ENCODE measurements around the gene FAM53C. TPM values are rescaled to one million over a fixed set of nuclear protein-coding genes. Genes with fewer than 3 reads are reported as not detected.

Gene FAM53C
- total RNA-seq, 4 donors from 2014 or later: 5.2 to 27.7 (median 14.0) TPM

DNA sequence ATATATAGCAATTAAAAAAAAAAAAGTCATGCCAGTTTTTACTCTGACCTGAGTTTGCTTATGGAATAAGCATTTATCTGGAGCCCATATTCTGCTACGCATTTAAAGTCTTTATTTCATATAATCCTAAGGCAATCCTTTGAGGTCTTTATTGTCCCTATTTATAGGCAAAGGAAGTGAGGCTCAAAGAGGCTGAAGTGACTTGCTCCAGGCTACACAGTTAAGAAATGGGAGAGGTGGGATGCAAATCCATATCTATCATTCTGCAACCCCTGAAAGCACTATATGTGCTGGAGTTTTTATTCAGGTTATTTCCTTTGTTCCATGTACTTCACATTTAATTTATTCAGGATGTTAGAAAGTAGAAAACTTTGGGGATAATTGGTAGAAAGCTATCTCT lies 26.5 kb downstream of the FAM53C start:
- no peak for TF ChIP-seq POLR2A (IDR thresholded peaks at IDR 0.05)
- TF ChIP-seq, protein P1, sequence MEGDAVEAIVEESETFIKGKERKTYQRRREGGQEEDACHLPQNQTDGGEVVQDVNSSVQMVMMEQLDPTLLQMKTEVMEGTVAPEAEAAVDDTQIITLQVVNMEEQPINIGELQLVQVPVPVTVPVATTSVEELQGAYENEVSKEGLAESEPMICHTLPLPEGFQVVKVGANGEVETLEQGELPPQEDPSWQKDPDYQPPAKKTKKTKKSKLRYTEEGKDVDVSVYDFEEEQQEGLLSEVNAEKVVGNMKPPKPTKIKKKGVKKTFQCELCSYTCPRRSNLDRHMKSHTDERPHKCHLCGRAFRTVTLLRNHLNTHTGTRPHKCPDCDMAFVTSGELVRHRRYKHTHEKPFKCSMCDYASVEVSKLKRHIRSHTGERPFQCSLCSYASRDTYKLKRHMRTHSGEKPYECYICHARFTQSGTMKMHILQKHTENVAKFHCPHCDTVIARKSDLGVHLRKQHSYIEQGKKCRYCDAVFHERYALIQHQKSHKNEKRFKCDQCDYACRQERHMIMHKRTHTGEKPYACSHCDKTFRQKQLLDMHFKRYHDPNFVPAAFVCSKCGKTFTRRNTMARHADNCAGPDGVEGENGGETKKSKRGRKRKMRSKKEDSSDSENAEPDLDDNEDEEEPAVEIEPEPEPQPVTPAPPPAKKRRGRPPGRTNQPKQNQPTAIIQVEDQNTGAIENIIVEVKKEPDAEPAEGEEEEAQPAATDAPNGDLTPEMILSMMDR (IDR thresholded peaks at IDR 0.05): no peak
- TF ChIP-seq POLR2AphosphoS5 (IDR thresholded peaks at IDR 0.05): no peak
- TF ChIP-seq EP300 (IDR thresholded peaks at IDR 0.05; ENCODE audit: low read depth): no peak
- intact Hi-C loops (cut with DNase I; ENCODE audit: low total_unique reads) (no loop called here), in situ Hi-C loops (cut with MboI; ENCODE audit: low pct_ligation_motif_present in 1 of 4, low pct_unique_long_range_greater_than_20kb in 1 of 4, low sequenced_read_pairs in 3 of 4) (no loop called here)
- Histone ChIP-seq H3K4me3 (no peak overlapping the region), H3K4me1 (peaks cover 6 to 46% (median 11%) of the 10 kb centered on the region in 4 donors), H3K27me3 (no peaks in the 10 kb centered on the region), H3K36me3 (no peaks in the 10 kb centered on the region), H3K9me3 (no peaks in the 10 kb centered on the region), H3K27ac (no peak overlapping the region)
- WGBS, 2 donors (ENCODE audit: low coverage in 1 of 2): 91 to 94% methylated on average over 1 of the region's 1 CpG
- DNase-seq: no peak

DNA sequence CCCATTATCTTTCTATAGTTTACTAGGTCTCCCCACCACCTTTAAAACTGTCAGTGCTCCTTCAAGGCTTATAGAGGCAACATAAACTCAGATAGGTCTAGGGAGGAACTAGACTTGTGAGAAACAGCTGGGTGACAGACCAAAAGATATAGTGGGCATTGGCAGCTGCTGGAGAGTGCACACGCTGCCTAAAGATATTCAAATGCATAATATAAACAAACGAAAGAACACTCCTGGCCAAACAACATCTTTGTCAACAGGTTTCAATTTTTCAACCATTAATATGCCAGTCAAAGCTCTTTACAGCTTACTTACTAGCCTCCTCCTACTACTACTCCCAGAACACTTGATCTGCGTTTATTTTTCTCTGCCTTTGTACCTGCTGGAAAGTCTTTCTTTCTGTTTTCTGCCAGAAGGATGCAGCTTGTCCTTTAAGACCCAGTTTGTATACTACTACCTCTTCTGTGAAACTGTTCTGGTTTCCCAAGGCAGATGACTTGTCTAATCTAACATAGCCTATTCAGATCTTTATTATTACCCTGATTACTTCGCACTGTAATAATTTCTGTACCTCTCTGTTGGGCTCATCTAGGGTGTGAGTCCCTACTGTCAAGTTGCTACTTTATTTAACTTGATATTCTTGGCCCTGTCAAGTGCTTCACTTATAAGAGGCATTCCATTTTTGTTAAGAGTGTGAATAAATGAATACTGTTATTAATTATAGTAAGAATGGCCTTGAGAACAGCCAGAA lies 28.7 kb downstream of the FAM53C start:
- intact Hi-C loops (cut with DNase I; ENCODE audit: low total_unique reads) (no loop called here), in situ Hi-C loops (cut with MboI; ENCODE audit: low pct_ligation_motif_present in 1 of 4, low pct_unique_long_range_greater_than_20kb in 1 of 4, low sequenced_read_pairs in 3 of 4) (no loop called here)
- Histone ChIP-seq H3K27ac (no peak overlapping the region), H3K27me3 (no peaks in the 10 kb centered on the region), H3K36me3 (no peaks in the 10 kb centered on the region), H3K4me1 (peaks cover 6 to 54% (median 10%) of the 10 kb centered on the region in 4 donors), H3K4me3 (no peak overlapping the region), H3K9me3 (no peaks in the 10 kb centered on the region)
- TF ChIP-seq POLR2AphosphoS5 (IDR thresholded peaks at IDR 0.05) (no peak), POLR2A (IDR thresholded peaks at IDR 0.05) (no peak), EP300 (IDR thresholded peaks at IDR 0.05; ENCODE audit: low read depth) (no peak)
- TF ChIP-seq, protein P1 (IDR thresholded peaks at IDR 0.05): no peak
- WGBS, 2 donors (ENCODE audit: low coverage in 1 of 2): 52 to 54% methylated on average over 3 to 4 of the region's 4 CpGs
- DNase-seq: no peak

DNA sequence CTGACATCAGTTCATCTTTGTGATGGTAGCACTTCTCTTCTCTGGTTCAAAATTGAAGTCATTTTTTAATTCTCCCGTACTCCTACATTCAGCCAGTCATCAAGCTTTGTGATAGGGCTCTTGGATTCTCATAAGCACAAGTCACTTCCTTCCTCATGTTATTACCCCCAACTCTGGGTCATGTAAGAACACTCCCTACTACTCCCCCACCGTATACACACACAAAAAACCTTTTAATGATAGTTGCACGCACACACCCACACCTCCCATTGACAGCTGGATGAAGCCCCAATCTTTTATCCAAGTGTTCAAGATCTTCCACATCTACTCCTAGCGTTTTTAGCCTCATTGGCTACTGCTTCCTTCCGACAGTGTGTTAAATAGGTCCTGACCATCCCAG lies 31.2 kb downstream of the FAM53C start:
- H3K4me3 ChIP-seq: no peak overlapping the region
- WGBS, 2 donors (ENCODE audit: low coverage in 1 of 2): 63 to 71% methylated on average over 4 to 5 of the region's 5 CpGs
- no peak for DNase-seq
- no peaks in the 10 kb centered on the region for H3K27me3 ChIP-seq
- peak overlapping the region in 2 of 4 donors; percentile 19 to 46 for H3K27ac ChIP-seq
- TF ChIP-seq POLR2AphosphoS5 (IDR thresholded peaks at IDR 0.05): no peak
- TF ChIP-seq, protein P1 (IDR thresholded peaks at IDR 0.05): no peak
- TF ChIP-seq POLR2A (IDR thresholded peaks at IDR 0.05): no peak
- H3K9me3 ChIP-seq: no peaks in the 10 kb centered on the region
- peaks cover 0 to 7% (median 2%) of the 10 kb centered on the region in 4 donors for H3K36me3 ChIP-seq
- peaks cover 6 to 58% (median 10%) of the 10 kb centered on the region in 4 donors for H3K4me1 ChIP-seq
- in situ Hi-C loops (cut with MboI; ENCODE audit: low pct_ligation_motif_present in 1 of 4, low pct_unique_long_range_greater_than_20kb in 1 of 4, low sequenced_read_pairs in 3 of 4) (no loop called here), intact Hi-C loops (cut with DNase I; ENCODE audit: low total_unique reads) (no loop called here)

DNA sequence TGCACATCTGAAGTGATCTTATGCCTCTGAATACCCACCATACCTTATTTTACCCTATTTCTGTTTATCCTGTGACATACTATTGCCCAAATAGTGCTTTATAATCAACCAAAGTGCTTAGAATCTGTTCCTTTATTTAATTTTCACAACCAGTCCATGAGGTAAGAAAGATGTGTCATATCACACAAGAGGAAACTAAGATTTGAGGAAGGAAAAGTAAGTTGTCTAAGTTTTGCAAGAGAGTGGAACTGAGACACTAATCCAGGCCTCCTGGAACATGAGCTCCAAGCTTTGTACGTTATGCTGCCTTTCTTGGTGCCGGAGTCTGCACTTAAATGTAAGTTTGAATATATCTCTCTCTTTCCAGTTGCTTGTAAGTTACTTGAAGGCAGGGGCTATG lies 31.6 kb downstream of the FAM53C start:
- peaks cover 6 to 58% (median 10%) of the 10 kb centered on the region in 4 donors for H3K4me1 ChIP-seq

More for the DNA sequence above, 31.6 kb downstream of the FAM53C start:
- no peak for TF ChIP-seq POLR2AphosphoS5 (IDR thresholded peaks at IDR 0.05)
- TF ChIP-seq, protein P1 (IDR thresholded peaks at IDR 0.05): no peak
- TF ChIP-seq POLR2A (IDR thresholded peaks at IDR 0.05): peak; percentile 14
- TF ChIP-seq EP300 (IDR thresholded peaks at IDR 0.05; ENCODE audit: low read depth): no peak
- Histone ChIP-seq H3K4me3 (no peak overlapping the region), H3K36me3 (peaks cover 0 to 11% (median 5%) of the 10 kb centered on the region in 4 donors), H3K27ac (peak overlapping the region in 2 of 4 donors; percentile 19 to 46), H3K9me3 (no peaks in the 10 kb centered on the region), H3K27me3 (no peaks in the 10 kb centered on the region)
- no peak for DNase-seq
- in situ Hi-C loops (cut with MboI; ENCODE audit: low pct_ligation_motif_present in 1 of 4, low pct_unique_long_range_greater_than_20kb in 1 of 4, low sequenced_read_pairs in 3 of 4): no loop called here
- intact Hi-C loops (cut with DNase I; ENCODE audit: low total_unique reads): no loop called here
- 76% methylated on average over 2 of the region's 2 CpGs; no CpG with 5 or more reads in 1 of the 2 donors for WGBS, 2 donors (ENCODE audit: low coverage in 1 of 2)

Measured in transverse colon (tissue), 4 donors.